Stimulated activated CD8-positive, alpha-beta memory T cell treated with anti-CD3 and anti-CD28 coated beads, Interleukin-4, amount 100 ng/mL, for 1 hour (primary cell): Measurements from ENCODE around the gene PTF1A.

Experiments used
- DNase-seq, 2 donors: peaks; one replicate each; pipeline ENCODE4 v3.0.0-alpha.2; 2020; ENCODE audit warnings: low read depth in 2 of 2, low spot score in 1 of 2

Gene PTF1A

DNA sequence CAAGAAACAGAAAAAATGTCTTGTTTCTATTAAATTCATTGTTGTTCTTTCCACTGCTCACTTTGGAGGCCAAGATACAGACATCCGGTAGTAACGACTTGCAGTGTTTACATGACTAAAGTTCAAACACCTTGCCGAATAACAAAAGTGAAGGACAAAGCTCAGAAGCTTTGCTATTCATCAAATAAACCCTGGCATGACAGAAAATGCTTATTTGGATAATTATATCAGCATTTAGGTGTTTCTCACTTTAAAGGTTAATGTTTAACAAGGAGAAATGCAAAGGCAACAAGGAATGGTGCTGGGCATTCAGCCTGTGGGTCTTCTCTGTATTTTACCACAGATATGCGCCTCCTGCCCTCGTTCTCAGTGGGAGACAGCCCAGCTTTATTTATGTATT lies 5.4 kb upstream of the PTF1A start:
- DNase-seq = no peak

GRCh38 chr10:23187155-23187554 lies 5.0 kb upstream of the PTF1A start:
- DNase-seq = no peak

DNA sequence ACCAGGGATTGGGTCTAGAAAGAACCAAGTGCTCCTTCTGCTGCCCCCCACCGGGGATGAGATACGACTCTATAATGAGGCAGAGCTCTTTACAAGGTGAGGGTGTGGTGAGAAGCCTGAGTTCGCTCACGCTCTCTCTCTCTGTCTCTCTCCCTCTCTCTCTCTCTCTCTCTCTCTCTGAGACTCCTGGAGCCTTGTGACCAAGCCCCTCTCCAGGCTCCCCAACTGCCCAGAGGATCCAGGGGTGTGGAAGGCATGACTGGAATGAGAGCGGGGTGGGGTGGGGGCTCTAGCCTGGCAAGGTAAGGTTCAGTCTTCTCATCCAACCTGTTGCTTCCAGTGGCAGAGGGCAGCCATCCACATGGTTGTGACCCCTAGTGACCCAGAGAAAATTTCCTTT lies 3.1 kb upstream of the PTF1A start:
- DNase-seq = no peak

- no peak for DNase-seq
Observed at GRCh38 chr10:23190872-23191763, 994 bp upstream of the PTF1A start.

DNA sequence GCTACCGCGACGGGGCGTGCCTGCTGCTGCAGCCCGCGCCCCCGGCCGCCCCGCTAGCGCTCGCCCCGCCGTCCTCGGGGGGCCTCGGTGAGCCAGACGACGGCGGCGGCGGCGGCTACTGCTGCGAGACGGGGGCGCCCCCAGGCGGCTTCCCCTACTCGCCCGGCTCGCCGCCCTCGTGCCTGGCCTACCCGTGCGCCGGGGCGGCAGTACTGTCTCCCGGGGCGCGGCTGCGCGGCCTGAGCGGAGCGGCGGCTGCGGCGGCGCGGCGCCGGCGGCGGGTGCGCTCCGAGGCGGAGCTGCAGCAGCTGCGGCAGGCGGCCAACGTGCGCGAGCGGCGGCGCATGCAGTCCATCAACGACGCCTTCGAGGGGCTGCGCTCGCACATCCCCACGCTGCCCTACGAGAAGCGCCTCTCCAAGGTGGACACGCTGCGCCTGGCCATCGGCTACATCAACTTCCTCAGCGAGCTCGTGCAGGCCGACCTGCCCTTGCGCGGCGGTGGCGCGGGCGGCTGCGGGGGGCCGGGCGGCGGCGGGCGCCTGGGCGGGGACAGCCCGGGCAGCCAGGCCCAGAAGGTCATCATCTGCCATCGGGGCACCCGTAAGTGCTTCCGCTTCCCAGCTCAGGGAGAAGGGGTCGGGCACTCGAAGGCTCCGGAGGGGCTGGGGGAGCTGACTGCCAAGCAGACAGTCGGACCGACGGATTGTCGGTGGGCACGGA lies 761 bp downstream of the PTF1A start:
- no peak for DNase-seq

GRCh38 chr10:23193435-23194074 lies 1.4 kb downstream of the PTF1A start:
- no peak for DNase-seq

- DNase-seq = no peak
Observed at GRCh38 chr10:23194471-23194965, 2.4 kb downstream of the PTF1A start.

DNA sequence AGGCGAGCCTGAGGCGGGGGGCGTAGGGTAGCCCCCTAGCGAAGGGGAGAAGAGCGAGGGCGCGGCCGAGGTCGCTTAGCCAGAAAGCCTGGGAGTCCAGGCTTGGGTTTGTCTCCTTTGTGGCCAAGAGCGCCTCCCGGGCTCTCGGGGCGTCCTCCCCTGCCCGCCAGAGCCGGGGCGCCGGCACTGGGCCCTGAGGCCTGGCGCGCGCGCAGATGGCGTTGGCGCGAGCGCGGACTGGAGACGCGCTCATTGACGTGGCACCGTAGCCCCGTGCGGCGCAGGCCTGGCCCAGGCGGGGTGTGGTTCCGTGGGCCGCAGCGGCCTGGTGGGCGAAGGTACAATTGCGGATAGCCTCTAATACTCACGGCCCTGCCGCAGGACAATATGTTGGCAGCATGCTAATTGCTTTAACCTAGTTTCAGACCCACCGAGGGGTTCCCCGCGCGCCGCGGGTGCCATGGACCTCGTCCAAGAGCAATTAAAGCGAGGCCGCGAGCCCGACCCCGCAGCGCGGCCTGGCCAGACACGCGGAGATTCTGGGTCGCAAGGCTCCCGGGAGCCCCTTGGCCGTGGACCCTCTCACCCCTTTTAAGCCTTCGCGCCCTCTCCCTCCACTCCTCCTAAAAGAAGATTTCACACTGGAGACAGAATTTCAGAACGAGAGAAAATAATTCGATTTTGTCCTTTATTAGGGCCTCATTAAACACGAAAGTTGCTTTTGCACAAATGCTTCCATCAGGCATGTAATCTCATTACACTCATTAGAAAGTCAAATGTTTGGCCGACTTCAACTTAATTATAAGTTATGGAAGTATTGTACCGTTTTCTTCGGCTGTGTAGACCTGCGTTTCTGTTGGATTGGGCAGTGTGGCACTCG lies 3.1 kb downstream of the PTF1A start:
- DNase-seq = no peak

DNA sequence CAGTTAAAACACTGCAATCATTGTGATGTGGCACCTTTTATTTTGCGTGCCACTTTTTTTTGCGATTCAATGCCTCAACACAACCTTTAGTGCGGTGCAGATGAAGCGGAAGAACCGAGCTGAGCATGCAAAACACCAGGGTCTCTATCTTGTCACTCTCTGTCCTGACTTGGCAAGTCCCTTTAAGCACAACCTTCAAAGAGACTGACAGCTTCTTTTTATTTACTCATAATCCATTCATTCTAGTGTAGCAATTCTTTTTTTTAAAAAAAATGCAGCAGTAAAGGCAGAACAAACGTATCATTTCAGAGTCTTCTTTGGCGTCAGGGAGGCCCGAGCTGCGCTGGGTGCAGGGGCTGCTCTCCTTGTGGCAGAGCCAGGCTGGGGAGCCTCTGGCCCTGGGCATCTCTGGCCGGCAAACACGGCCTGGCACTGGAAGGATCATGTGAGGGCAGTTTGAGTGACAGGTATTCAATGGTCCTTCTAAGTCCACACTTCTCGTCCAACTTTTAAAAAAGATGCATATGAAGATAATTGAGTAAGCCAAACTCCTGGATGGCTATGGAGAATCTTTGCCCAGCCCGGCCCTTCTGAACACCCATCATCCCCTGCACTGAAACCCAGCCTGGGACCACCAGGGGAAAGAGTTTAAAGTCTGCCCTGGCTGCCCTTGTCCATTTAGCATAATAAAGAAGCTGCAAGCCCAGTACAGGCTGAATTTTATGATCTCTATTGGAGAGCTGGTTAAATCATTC lies 3.9 kb downstream of the PTF1A start:
- no peak for DNase-seq

GRCh38 chr10:23196915-23197314 lies 4.8 kb downstream of the PTF1A start:
- DNase-seq = no peak

- no peak for DNase-seq
Observed at GRCh38 chr10:23197416-23197861, 5.3 kb downstream of the PTF1A start.

- no peak for DNase-seq
Observed at GRCh38 chr10:23198610-23198939, 6.5 kb downstream of the PTF1A start.

DNA sequence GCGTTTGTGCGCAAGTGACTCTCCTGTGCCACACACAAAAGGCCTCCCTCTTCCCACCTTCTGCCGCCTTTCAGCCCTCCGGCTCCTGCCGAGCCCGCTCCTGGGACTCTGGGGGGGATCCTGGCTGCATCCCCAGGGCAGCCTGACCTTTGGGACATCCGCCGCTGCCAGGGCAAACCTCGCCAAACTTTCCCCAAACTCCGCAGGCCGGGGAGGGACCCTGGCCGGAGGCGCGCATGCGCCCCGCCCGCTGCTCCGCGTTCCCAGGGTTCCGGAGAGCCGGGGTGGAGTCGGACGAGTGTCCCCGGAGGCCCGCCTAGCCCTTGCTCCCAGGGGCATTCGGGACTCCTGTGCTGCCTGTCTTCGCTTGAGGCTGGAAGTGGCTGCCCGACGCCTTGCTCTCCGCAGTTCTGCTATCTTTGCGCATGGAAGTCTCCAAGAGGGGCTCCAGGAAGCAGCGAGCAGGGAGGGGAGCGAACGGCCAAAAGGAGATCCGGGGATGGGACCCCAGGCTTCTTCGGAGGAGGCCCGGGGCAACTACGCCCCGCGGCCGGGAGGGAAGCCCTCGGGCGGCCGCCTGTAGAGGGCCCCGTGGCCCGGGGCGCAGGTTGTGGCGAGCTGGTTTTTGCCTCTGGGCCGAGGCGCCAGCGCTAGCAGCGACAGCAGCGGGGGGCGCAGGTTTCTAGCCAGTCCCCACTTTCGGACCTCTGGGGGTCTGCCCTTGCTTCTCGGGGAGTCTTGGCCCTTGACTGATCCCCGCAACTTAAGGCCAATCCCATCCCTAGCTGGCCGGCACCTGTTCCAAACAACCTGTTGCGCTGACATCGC lies 7.0 kb downstream of the PTF1A start:
- DNase-seq = no peak

DNA sequence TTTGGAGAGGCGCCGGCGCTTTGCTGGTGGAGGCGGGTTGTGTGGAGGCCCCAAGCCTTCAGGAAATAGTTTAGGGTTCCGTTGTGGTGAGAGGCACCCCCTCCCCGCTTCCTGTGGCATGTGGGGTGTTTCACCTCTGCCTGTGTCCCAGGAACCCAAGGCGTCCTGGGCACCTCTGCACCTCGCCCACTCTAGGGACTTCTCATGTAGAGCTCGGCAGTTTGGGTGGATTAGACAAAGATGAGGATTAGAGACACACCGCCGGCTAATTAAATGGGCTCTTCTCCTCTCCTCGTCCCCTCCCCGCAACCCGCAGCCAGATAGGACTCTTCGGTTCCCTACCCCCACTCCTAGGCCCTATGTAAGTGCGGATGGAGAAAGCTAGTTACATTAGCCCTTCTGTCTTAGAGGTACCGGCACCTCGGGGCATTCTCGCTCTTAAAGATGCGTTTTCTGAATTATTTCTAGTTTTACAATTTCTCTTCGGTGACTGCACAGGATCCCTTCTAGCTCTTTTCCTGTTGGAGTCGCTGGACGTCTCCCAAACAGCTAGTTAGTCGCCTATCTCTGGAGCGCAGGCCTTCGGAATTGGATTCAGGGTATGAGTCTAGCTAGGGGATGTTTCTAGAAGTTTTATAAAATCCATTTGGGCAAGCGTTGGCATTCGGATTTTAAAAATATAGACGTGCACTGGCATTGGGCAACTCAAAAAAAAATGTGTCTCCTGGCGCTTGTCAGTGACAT lies 7.8 kb downstream of the PTF1A start:
- no peak for DNase-seq

DNA sequence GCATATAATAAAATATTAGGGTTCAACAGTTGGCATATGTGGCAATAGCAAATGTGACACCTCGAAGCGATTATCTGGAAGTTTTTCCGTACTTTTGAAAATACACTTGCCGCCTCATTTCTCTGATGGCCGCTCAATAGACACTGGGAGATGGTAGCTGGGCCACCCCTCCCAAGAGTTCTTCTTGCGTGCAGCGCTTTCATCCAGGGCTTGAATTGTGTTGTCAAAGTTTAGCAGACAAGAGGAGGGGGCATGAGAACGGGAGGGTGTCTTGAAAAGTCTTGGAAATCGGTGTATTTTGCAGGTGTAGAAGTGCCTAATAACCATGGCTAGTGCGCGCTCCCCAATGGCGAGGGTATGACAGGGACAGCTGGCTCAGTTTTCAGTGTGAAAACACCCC lies 8.5 kb downstream of the PTF1A start:
- DNase-seq = no peak

DNA sequence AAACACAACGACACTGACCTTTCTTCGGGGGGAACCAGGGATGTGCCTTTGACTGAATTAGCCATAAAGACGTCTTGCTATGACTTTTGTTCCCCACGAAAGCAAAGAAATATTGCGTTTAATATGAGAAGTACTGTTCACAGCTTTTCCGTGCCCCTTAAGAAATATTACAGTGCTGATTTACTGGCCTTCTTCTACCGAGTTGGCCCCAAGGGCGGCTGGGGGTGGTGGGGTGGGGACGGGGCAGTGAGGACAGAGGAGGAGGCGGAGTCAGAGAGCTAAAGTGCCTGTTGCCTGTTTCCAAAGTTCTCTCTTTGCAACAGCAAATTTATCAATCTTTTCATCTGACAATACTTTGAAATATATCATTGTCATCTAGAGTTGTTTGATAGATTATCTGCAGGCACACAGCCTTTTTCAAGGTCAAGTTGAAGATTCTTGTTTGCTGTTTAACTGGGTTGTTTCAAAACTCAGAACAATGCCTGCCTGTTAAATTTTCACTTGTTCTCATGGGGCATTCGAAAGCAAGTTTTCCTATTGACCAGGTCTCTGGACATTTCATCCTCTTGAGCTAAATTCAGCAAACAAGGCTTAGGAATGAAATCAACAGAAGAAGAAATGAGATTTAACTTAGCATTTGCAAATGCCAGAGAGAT lies 9.0 kb downstream of the PTF1A start:
- DNase-seq = no peak

GRCh38 chr10:23201837-23202236 lies 9.7 kb downstream of the PTF1A start:
- no peak for DNase-seq

DNA sequence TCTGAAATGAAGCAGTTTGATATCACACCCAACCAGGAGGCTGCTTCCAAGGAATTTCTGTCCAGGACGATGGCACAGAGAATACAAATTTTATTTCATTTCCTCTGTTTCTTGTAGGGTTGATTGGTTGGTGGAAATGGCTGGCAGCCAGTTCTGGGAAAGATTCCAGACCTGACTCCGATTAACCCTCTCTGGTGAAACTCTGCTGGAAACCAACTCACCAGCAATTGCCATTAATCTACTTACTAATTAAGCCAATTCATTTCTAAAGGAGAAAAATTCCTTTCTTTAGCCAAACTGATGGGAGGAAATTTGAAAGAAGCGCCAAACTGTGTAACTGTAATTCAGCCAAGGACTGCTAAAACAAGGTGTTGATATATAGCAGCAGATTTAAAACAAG lies 10.7 kb downstream of the PTF1A start:
- no peak for DNase-seq
